Loucy (cell line): ENCODE results near the gene DOCK9.

ENCODE experiments used
- H2AFZ ChIP-seq: fragments of 200-600 bp; sonication (generic); 2 replicates; pipeline ENCODE4 v1.6.0; 2016; ENCODE audit warnings: antibody characterized with exemption, mild to moderate bottlenecking, low read length, moderate library complexity
- H3F3A ChIP-seq: fragments of 200-600 bp; 2 replicates; pipeline ENCODE4 v1.6.0; 2016; ENCODE audit warnings: antibody characterized with exemption, low read depth, mild to moderate bottlenecking
- H3K27me3 ChIP-seq: fragments of 200-600 bp; sonication (generic); 2 replicates; pipeline ENCODE4 v1.6.1; 2014; ENCODE audit warnings: low read length, mild to moderate bottlenecking; ENCODE audit not compliant: insufficient read depth, poor library complexity, severe bottlenecking
- H3K36me3 ChIP-seq: fragments of 200-600 bp; sonication (generic); 2 replicates; pipeline ENCODE4 v1.6.1; 2016; ENCODE audit warnings: low read length; ENCODE audit not compliant: insufficient read depth
- H3K4me1 ChIP-seq: fragments of 200-600 bp; sonication (generic); 2 replicates; pipeline ENCODE4 v1.5.1; 2014; ENCODE audit warnings: low read length, mild to moderate bottlenecking; ENCODE audit not compliant: insufficient read depth, poor library complexity, severe bottlenecking
- H3K4me2 ChIP-seq: fragments of 200-600 bp; sonication (generic); 2 replicates; pipeline ENCODE4 v1.6.0; 2014; ENCODE audit warnings: antibody characterized with exemption, low read length, low read depth, mild to moderate bottlenecking; ENCODE audit not compliant: poor library complexity, severe bottlenecking
- H3K4me3 ChIP-seq: fragments of 200-600 bp; sonication (generic); 2 replicates; pipeline ENCODE4 v1.5.1; 2014; ENCODE audit warnings: low read length, mild to moderate bottlenecking, mixed read lengths; ENCODE audit not compliant: poor library complexity, severe bottlenecking
- H3K79me2 ChIP-seq: fragments of 200-600 bp; sonication (generic); 2 replicates; pipeline ENCODE4 v1.6.1; 2014; ENCODE audit warnings: low read length; ENCODE audit not compliant: insufficient read depth
- H3K9ac ChIP-seq: fragments of 200-600 bp; sonication (generic); 2 replicates; pipeline ENCODE4 v1.6.0; 2014; ENCODE audit warnings: mild to moderate bottlenecking, low read depth, low read length, moderate library complexity; ENCODE audit not compliant: poor library complexity, severe bottlenecking
- H3K9me2 ChIP-seq: fragments of 200-600 bp; sonication (generic); replicated peaks from 2 replicates; pipeline ENCODE4 v1.6.1; 2016; ENCODE audit warnings: low read depth, low read length, mixed read lengths
- H3K9me3 ChIP-seq: fragments of 200-600 bp; sonication (generic); 2 replicates; pipeline ENCODE4 v1.6.1; 2014; ENCODE audit warnings: mild to moderate bottlenecking, antibody characterized with exemption, low read length, low read depth; ENCODE audit not compliant: insufficient read depth
- H4K20me1 ChIP-seq: fragments of 200-600 bp; sonication (generic); 2 replicates; pipeline ENCODE4 v1.6.0; 2014; ENCODE audit warnings: antibody characterized with exemption, low read length, mild to moderate bottlenecking; ENCODE audit not compliant: insufficient read depth, poor library complexity, severe bottlenecking
- CTCF ChIP-seq: fragments of 200-600 bp; sonication (generic); conservative IDR thresholded peaks from 2 replicates; pipeline ENCODE4 v1.5.1; 2014; ENCODE audit warnings: mild to moderate bottlenecking, antibody characterized with exemption, low read length
- EZH2phosphoT487 ChIP-seq: fragments of 200-600 bp; IDR thresholded peaks from 2 replicates; pipeline ENCODE4 v1.6.1; 2018; ENCODE audit warnings: antibody characterized with exemption, mild to moderate bottlenecking, moderate library complexity, borderline replicate concordance

Gene DOCK9

DNA sequence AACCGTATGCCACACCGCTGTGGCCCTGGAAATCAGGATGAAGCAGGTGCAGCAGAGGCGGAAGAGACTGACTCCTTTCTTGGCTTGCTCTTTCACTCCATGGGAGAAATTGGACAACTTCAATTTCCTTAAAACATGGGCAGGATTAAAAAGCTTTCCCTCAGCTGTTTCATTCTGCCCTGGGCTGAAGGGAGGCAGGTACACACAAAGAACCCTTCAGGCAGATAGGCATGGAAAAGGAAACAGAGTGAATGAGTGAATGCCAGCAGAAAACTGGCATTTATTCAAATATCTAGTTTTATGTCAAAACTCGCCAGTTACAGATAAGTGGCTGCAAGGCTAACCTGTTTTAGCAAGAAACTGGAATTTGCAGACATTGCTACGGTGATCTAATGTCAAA is 154.4 kb downstream of the DOCK9 start:
- H3K36me3 ChIP-seq = peaks cover 3% of the 10 kb centered on the region; the same call in 1 of the 2 replicates
- TF ChIP-seq CTCF (no peak), EZH2phosphoT487 (no peak)

GRCh38 chr13:98822225-98822606 is 155.6 kb downstream of the DOCK9 start:
- H3K9me2 ChIP-seq = no peaks in the 10 kb centered on the region
- no peaks in the 10 kb centered on the region for H3K9me3 ChIP-seq
- H3K79me2 ChIP-seq = no peaks in the 10 kb centered on the region
- no peak overlapping the region for H3K4me2 ChIP-seq
- TF ChIP-seq EZH2phosphoT487 (no peak), CTCF (no peak)
- H3K4me3 ChIP-seq = no peak overlapping the region
- H2AFZ ChIP-seq = no peak overlapping the region
- no peak overlapping the region for H3K9ac ChIP-seq
- H3K4me1 ChIP-seq = peaks cover 8% of the 10 kb centered on the region
- H3K36me3 ChIP-seq = peaks cover 3% of the 10 kb centered on the region; the same call in 1 of the 2 replicates
- H4K20me1 ChIP-seq = no peaks in the 10 kb centered on the region
- no peaks in the 10 kb centered on the region for H3K27me3 ChIP-seq
- no peaks in the 10 kb centered on the region for H3F3A ChIP-seq

More for the DNA sequence above, 154.4 kb downstream of the DOCK9 start:
- Histone ChIP-seq H3K27me3 (no peaks in the 10 kb centered on the region), H4K20me1 (no peaks in the 10 kb centered on the region), H3K9ac (no peak overlapping the region), H3K4me1 (peaks cover 8% of the 10 kb centered on the region), H3K4me3 (no peak overlapping the region), H3K4me2 (no peak overlapping the region), H2AFZ (no peak overlapping the region), H3F3A (no peaks in the 10 kb centered on the region), H3K9me2 (no peaks in the 10 kb centered on the region), H3K79me2 (no peaks in the 10 kb centered on the region), H3K9me3 (no peaks in the 10 kb centered on the region)

GRCh38 chr13:98821372-98822224 is 156.3 kb downstream of the DOCK9 start:
- Histone ChIP-seq H2AFZ (no peak overlapping the region), H3K4me2 (no peak overlapping the region)
- TF ChIP-seq CTCF (no peak), EZH2phosphoT487 (no peak)

More at GRCh38 chr13:98821372-98822224, 156.3 kb downstream of the DOCK9 start:
- Histone ChIP-seq H3K79me2 (no peaks in the 10 kb centered on the region), H3K27me3 (no peaks in the 10 kb centered on the region), H3K4me1 (peaks cover 8% of the 10 kb centered on the region), H3K9me2 (no peaks in the 10 kb centered on the region), H3K9me3 (no peaks in the 10 kb centered on the region), H4K20me1 (no peaks in the 10 kb centered on the region), H3K36me3 (peaks cover 3% of the 10 kb centered on the region; the same call in 1 of the 2 replicates), H3K4me3 (no peak overlapping the region), H3F3A (no peaks in the 10 kb centered on the region), H3K9ac (no peak overlapping the region)
